PC-9 (cell line): ENCODE data around the gene LPAR1. TPM values are rescaled to one million over a fixed set of nuclear protein-coding genes. Genes with fewer than 3 reads are reported as not detected.

Experiments used
- BruUV-seq: library from RNA; stranded (reverse); fragments of 400-500 nt; replicated peaks from 2 replicates; lab custom pipeline; 2021; lab: Mats Ljungman, UMichigan
- CTCF ChIA-PET: fragments of 300-600 bp; sonication (Branson Sonifier 250); formaldehyde crosslinking; loops from one replicate; lab custom pipeline; 2022; ENCODE audit warnings: antibody characterized with exemption; lab: Charles Lee
- POLR2A ChIA-PET: fragments of 300-600 bp; sonication (Branson Sonifier 250); formaldehyde crosslinking; loops from one replicate; lab custom pipeline; 2022; ENCODE audit warnings: antibody characterized with exemption; ENCODE audit not compliant: unreplicated experiment; lab: Charles Lee
- DNase-seq, 2 experiments: peaks; one replicate each; pipeline versions ENCODE4 v3.0.0 to v3.0.0-alpha.2; 2015 to 2022; ENCODE audit warnings: mixed read lengths in 1 of 2
- H2AFZ ChIP-seq: fragments of 200-600 bp; sonication (generic); 2 replicates; pipeline ENCODE4 v1.8.1; 2017; ENCODE audit warnings: antibody characterized with exemption
- H3F3A ChIP-seq: fragments of 200-600 bp; sonication (generic); 2 replicates; pipeline ENCODE4 v1.8.1; 2017; ENCODE audit warnings: antibody characterized with exemption, mild to moderate bottlenecking, low read depth; ENCODE audit not compliant: insufficient read depth
- H3K27ac ChIP-seq: fragments of 200-600 bp; sonication (generic); 2 replicates; pipeline ENCODE4 v1.6.1; 2016; ENCODE audit warnings: mixed run types
- H3K27me3 ChIP-seq: fragments of 200-600 bp; sonication (generic); 2 replicates; pipeline ENCODE4 v1.6.1; 2016; ENCODE audit warnings: low read depth, mixed run types; ENCODE audit not compliant: insufficient read depth
- H3K36me3 ChIP-seq: fragments of 200-600 bp; sonication (generic); 2 replicates; pipeline ENCODE4 v1.6.1; 2016; ENCODE audit warnings: low read depth, mixed run types
- H3K4me1 ChIP-seq: fragments of 200-600 bp; sonication (generic); replicated peaks from 2 replicates; pipeline ENCODE4 v1.6.1; 2016; ENCODE audit warnings: mixed run types; ENCODE audit not compliant: insufficient read depth
- H3K4me2 ChIP-seq: fragments of 200-600 bp; sonication (generic); 2 replicates; pipeline ENCODE4 v1.6.1; 2017; ENCODE audit warnings: mixed run types
- H3K4me3 ChIP-seq: fragments of 200-600 bp; sonication (generic); 2 replicates; pipeline ENCODE4 v1.6.1; 2016; ENCODE audit warnings: mixed run types
- H3K79me2 ChIP-seq: fragments of 200-600 bp; sonication (generic); 2 replicates; pipeline ENCODE4 v1.6.1; 2017; ENCODE audit warnings: low read depth, mixed run types
- H3K9me2 ChIP-seq: fragments of 200-600 bp; sonication (generic); 2 replicates; pipeline ENCODE4 v1.8.1; 2017; ENCODE audit warnings: mild to moderate bottlenecking; ENCODE audit not compliant: insufficient read depth
- H3K9me3 ChIP-seq: fragments of 200-600 bp; sonication (generic); 2 replicates; pipeline ENCODE4 v1.8.1; 2016; ENCODE audit warnings: low read depth; ENCODE audit not compliant: insufficient read depth
- H4K20me1 ChIP-seq: fragments of 200-600 bp; sonication (generic); 2 replicates; pipeline ENCODE4 v1.8.1; 2017; ENCODE audit not compliant: insufficient read depth
- CTCF ChIP-seq: fragments of 200-600 bp; sonication (generic); conservative IDR thresholded peaks from 2 replicates; pipeline ENCODE4 v1.6.1; 2017; ENCODE audit warnings: mixed run types, antibody characterized with exemption, mild to moderate bottlenecking, moderate library complexity
- EZH2 ChIP-seq: fragments of 200-600 bp; sonication (generic); IDR thresholded peaks from 2 replicates; pipeline ENCODE4 v1.8.0; 2017; ENCODE audit warnings: antibody characterized with exemption, low read depth
- intact Hi-C: fragments of 100-400 bp; cut with micrococcal nuclease; formaldehyde crosslinking; loops from one replicate; pipeline ENCODE4 v1.10.0; 2022; ENCODE audit not compliant: unreplicated experiment
- total RNA-seq: library from RNA; stranded (reverse); gene quantifications from 2 replicates; pipeline ENCODE4 v1.2.3, GENCODE V29; 2021

Gene LPAR1
- total RNA-seq, 1 experiment from 2014 or later, result 11.8 TPM

GRCh38 chr9:111020594-111020993, 17.7 kb downstream of the LPAR1 start:
- intact Hi-C loops, result no loop called here
- H2AFZ ChIP-seq, result no peak overlapping the region
- peaks cover 11% of the 10 kb centered on the region; the same call in 1 of the 2 replicates for H3K79me2 ChIP-seq
- no TSS peak for BruUV-seq
- H3K27ac ChIP-seq, result no peak overlapping the region
- no peaks in the 10 kb centered on the region for H3K27me3 ChIP-seq
- TF ChIP-seq EZH2, result no peak
- TF ChIP-seq CTCF, result no peak
- no peaks in the 10 kb centered on the region for H4K20me1 ChIP-seq
- H3K36me3 ChIP-seq, result no peaks in the 10 kb centered on the region; the same call in 1 of the 2 replicates
- no peaks in the 10 kb centered on the region for H3K9me3 ChIP-seq
- no peaks in the 10 kb centered on the region for H3F3A ChIP-seq
- CTCF ChIA-PET, result interaction anchor here (0.6 kb wide), 1 partner anchor 913 kb away, joined by 3 read pairs; no protein-coding TSS in a partner anchor
- no peak overlapping the region for H3K4me2 ChIP-seq
- H3K9me2 ChIP-seq, result no peaks in the 10 kb centered on the region
- H3K4me1 ChIP-seq, result peaks cover 22% of the 10 kb centered on the region
- no peak for DNase-seq
- POLR2A ChIA-PET, result no interaction called here
- no peak overlapping the region for H3K4me3 ChIP-seq

GRCh38 chr9:111016426-111017045, 21.7 kb downstream of the LPAR1 start:
- CTCF ChIA-PET, result no interaction called here
- Histone ChIP-seq H2AFZ (no peak overlapping the region), H3K4me3 (no peak overlapping the region), H3K9me2 (no peaks in the 10 kb centered on the region), H3K9me3 (no peaks in the 10 kb centered on the region), H3F3A (no peaks in the 10 kb centered on the region), H3K79me2 (peaks cover 19% of the 10 kb centered on the region), H3K4me1 (peaks cover 22% of the 10 kb centered on the region), H3K27ac (no peak overlapping the region), H3K36me3 (no peaks in the 10 kb centered on the region; the same call in 1 of the 2 replicates), H3K27me3 (no peaks in the 10 kb centered on the region), H4K20me1 (no peaks in the 10 kb centered on the region), H3K4me2 (peak overlapping the region; percentile 30)
- TF ChIP-seq CTCF, result no peak
- no peak for TF ChIP-seq EZH2
- POLR2A ChIA-PET, result interaction anchor here (0.6 kb wide), 1 partner anchor 831 kb away, joined by 9 read pairs; no protein-coding TSS in a partner anchor
- intact Hi-C loops, result loop anchor here (5.0 kb wide), 1 partner anchor 39 kb away; no protein-coding TSS in a partner anchor
- no TSS peak for BruUV-seq
- DNase-seq, result peak in 1 of 2 experiments; percentile 51

- Histone ChIP-seq H2AFZ (no peak overlapping the region), H3K4me2 (peak overlapping the region; percentile 30; the same call in 1 of the 2 replicates), H3K79me2 (peaks cover 20% of the 10 kb centered on the region), H3K9me2 (no peaks in the 10 kb centered on the region), H3K27me3 (no peaks in the 10 kb centered on the region), H3K4me1 (peaks cover 22% of the 10 kb centered on the region), H3F3A (no peaks in the 10 kb centered on the region), H3K27ac (no peak overlapping the region), H3K4me3 (no peak overlapping the region), H3K9me3 (no peaks in the 10 kb centered on the region), H4K20me1 (no peaks in the 10 kb centered on the region), H3K36me3 (no peaks in the 10 kb centered on the region)
- no TSS peak for BruUV-seq
- ChIA-PET POLR2A (interaction anchor here (0.6 kb wide), 1 partner anchor 832 kb away, joined by 9 read pairs; no protein-coding TSS in a partner anchor), CTCF (no interaction called here)
- TF ChIP-seq CTCF, result no peak
- TF ChIP-seq EZH2, result no peak
- DNase-seq, result no peak
- intact Hi-C loops, result loop anchor here (5.0 kb wide), 1 partner anchor 39 kb away; no protein-coding TSS in a partner anchor
Measured at GRCh38 chr9:111016016-111016415, 22.3 kb downstream of the LPAR1 start.
